NCI-H1930 (cell line): ENCODE measurements around the gene NCBP3.
"Not testable (repeated sequence)": the region's sequence is repeated elsewhere in the genome, so short reads cannot be mapped to it uniquely, and the experiment has no call there.

ENCODE experiments used
- DNase-seq, 2 experiments: peaks; one replicate each; lab custom pipeline; 2025; lab: John Stamatoyannopoulos, UW

The NCBP3 gene

GRCh38 chr17:3847165-3847670 is 1.2 kb upstream of the NCBP3 start:
- DNase-seq = no peak

GRCh38 chr17:3846437-3847164 is 555 bp upstream of the NCBP3 start:
- no peak for DNase-seq

DNA sequence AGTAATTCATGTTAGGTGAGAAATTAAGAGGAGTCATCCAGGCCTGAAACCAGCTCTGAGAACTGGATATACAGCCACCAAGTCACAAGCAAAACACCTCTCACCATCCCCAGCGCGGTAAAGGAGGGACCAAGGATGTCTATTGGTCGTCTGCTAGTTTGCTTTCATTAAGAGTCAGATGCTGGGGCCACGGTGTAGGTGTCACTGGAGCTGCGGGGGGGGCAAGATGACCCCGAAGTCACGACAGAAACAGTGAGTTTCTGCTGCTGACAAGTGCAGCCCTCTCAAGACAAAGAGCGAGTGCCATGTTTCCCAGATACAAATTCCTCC is 790 bp downstream of the NCBP3 start:
- DNase-seq = no peak

GRCh38 chr17:3844556-3844955 is 1.5 kb downstream of the NCBP3 start:
- DNase-seq = not testable (repeated sequence)

- DNase-seq = no peak
Observed at GRCh38 chr17:3843935-3844516, 2.0 kb downstream of the NCBP3 start.

DNA sequence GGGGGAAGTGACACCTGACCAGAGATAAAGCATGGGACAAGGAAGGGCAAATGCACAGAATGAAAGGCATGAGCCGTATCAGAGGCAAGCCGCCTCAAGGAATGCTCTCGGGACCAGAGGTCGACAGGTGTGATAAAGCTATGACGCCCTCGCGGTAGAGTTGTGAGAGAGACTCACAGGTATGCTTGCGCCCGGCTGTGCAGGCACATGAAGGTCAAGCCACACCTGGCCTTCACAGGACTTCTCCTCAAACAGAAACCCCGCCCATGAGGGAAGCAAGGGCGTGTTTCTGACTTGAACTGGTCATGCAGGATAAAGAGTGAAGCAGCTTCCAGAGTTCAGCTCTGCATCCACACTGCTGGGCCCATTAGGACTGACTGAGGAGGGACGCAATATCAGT is 7.8 kb downstream of the NCBP3 start:
- no peak for DNase-seq

DNA sequence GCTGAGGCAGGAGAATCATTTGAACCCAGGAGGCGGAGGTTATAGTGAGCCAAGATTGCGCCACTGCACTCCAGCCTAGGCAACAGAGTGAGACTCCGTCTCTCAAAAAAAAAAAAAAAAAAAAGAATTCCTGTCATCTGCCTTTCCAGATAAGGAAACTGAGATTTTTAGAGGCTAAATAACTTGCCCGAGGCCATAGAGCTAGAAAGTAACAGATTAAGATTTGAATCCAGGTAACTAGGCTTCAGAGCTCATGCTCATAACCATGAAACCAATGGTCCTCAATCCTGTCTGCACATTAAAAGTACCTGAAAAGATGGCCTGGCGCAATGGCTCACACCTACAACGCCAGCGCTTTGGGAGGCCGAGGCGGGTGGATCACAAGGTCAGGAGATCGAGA is 9.5 kb downstream of the NCBP3 start:
- no peak for DNase-seq

- no peak for DNase-seq
Observed at GRCh38 chr17:3835410-3836229, 10.4 kb downstream of the NCBP3 start.

GRCh38 chr17:3834811-3835210 is 11.2 kb downstream of the NCBP3 start:
- DNase-seq = no peak

DNA sequence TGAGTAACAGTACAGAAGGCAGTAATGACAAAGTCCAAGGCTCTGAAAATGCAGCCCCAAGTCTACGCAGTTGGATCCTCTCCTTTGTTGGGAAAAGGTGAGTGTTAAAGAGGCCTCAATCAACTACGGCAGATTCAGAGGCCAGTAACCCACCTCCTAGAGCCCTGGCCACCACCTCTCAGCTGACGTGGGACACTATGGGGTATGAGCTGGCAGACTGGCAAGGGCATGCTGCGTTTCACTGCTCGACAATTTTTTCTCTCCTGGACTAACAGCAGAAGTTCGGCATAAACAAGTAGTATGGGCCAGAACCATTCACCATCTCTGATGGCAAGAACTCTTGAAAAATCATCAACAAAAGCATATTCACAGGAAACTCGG is 17.2 kb downstream of the NCBP3 start:
- DNase-seq = no peak

DNA sequence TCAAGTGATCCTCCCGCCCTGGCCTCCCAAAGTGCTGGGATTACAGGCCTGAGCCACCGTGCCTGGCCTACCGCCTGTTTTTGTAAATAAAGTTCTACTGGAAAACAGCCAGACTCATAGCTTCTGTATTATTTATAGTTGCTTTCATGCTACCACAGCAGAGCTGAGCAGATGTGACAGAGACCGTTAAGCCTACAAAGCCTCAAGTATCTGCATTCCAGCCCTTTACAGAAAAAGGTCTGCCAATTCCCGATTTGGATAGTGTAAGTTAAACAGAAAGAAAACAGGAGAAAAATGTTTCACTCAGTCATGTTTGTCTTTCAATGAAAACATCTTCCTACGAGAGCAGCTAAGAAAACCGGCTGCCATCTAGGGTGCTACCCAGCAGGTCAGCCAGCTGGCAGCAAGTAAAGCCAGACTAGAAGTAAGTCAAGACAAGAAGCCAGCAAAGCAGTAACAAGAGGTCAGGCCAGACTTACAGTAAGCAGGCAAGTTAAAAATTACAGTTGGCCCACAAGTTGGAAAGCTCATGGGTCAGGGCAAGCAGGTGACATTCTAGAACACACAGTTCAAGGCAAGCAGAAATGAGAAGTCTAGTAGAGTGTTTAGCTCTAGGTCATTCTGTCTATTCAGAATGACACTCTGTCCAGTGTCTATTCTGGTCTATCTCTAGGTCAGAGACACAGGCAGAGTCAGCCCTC is 17.7 kb downstream of the NCBP3 start:
- no peak for DNase-seq

- DNase-seq = peak in 1 of 2 experiments; percentile 39
Observed at GRCh38 chr17:3827124-3827773, 18.8 kb downstream of the NCBP3 start.

DNA sequence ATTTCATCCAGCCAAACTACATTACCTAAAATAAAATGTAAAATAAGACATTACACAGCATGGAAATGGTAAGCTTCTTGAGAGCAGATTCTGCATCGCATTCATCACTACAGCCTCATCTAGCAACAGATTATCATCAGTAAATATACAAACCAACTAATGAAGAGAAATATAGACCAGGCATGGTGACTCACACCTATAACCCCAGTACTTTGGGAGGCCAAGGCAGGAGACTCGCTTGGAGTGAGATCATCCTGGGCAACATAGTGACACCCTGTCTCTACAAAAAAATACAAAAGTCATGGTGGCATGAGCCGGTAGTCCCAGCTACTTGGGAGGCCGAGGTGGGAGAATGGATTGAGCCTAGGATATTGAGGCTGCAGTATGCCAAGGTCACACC is 19.9 kb downstream of the NCBP3 start:
- DNase-seq = no peak

DNA sequence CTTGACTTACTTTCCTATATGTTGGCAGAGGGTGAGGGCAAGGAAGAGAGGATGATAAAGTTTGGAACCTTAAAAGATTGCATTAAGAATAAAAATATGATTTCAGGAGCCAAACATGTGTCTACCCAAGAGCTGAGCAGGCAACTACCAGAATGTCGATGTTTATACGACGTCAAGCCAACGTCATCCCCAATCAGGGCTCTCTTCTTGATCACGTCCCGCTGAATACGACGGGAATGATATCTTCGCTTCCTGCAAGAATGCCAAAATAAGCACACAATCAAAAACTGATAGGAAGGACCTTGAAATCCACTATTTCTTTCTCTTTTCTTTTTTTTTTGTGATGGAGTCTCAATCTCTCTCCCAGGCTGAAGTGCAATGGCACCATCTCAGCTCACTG is 24.9 kb downstream of the NCBP3 start:
- no peak for DNase-seq

DNA sequence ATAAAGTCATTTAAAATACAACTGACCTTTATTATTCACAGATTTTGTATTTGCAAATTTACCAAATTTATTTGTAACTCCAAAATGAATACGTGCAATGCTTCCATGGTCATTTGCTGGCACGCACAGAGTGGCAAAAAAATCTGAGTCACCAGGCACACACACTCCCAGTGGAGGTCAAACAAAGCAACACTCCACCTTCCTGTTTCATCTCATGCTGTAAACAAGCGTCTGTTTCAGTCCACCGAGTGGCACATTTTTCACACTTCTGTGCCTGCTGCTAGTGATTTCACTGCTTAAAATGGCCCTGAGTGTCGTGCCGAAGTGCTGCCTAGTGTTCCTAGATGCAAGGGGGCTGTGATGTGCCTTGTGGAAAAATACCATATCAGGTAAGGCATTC is 27.3 kb downstream of the NCBP3 start:
- no peak for DNase-seq

- DNase-seq = no peak
Observed at GRCh38 chr17:3817851-3818605, 28.0 kb downstream of the NCBP3 start.

GRCh38 chr17:3815925-3816324 is 30.1 kb downstream of the NCBP3 start:
- DNase-seq = no peak

DNA sequence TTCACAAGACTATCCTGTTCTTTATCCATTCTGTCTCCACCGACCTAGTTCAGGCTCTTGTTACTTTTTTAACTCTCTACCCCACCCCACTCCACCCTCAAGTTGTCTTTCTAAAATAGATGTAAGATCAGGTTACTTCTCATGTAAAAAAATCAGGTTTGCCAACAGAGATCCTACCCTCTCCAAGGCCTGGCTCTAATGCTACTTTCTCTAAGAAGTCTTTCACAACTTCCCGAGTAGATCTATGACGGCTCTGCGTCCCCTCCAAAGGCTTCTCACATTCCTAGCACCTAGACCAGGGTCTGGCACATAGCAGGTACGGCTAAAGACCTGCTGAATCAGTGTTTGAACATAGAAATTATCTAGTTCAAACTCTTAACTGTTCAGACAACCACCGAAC is 30.9 kb downstream of the NCBP3 start:
- DNase-seq = no peak

- no peak for DNase-seq
Observed at GRCh38 chr17:3814361-3814760, 31.7 kb downstream of the NCBP3 start.

DNA sequence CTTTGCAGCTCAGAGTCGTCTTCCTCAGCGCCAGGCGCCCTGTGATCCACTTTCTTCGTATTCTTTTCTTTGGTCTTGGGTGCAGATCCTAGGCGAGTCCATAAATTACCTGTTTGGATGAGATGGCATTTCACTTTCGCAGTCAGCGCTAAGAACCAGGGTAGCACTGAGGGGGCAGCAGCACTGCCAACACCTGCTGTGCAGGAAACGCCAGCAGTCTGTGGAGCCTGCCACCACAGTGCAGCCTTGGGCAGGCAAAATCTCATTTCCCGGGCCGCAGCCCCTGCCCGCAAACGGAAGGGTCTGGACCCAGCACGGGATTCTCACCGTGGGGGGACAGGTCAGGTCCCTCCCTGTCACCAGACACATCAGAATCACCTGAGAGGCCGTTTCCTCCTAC is 32.9 kb downstream of the NCBP3 start:
- DNase-seq = no peak

- DNase-seq = no peak
Observed at GRCh38 chr17:3812771-3813170, 33.3 kb downstream of the NCBP3 start.
